HepG2 (cell line): ENCODE data around the gene CFAP100. TPM values are rescaled to one million over a fixed set of nuclear protein-coding genes. Genes with fewer than 3 reads are reported as not detected.

Experiments used
- ASH2L ChIP-seq: fragments of 300-600, 200-600 bp; sonication (generic); IDR thresholded peaks from 2 replicates; pipeline ENCODE4 v1.7.0; 2017; ENCODE audit warnings: low read depth, mild to moderate bottlenecking, moderate library complexity, mixed read lengths, low read length; ENCODE audit not compliant: insufficient read length
- CENPT ChIP-seq: sonication (generic); formaldehyde crosslinking; IDR thresholded peaks from 2 replicates; pipeline ENCODE4 v1.8.0; 2022; ENCODE audit warnings: low read depth, mild to moderate bottlenecking, moderate library complexity, missing genetic modification reagents
- GLI4 ChIP-seq: sonication (generic); formaldehyde crosslinking; IDR thresholded peaks from 2 replicates; pipeline ENCODE4 v1.5.1; 2020; ENCODE audit warnings: missing genetic modification reagents, mild to moderate bottlenecking, moderate library complexity, borderline replicate concordance
- HDAC2 ChIP-seq: sonication (generic); formaldehyde crosslinking; IDR thresholded peaks from 2 replicates; pipeline ENCODE4 v1.4.0; 2020; ENCODE audit warnings: missing genetic modification reagents
- KDM2A ChIP-seq: sonication (generic); formaldehyde crosslinking; IDR thresholded peaks from 2 replicates; pipeline ENCODE4 v1.4.0; 2020; ENCODE audit warnings: low read depth, missing genetic modification reagents, borderline replicate concordance
- KDM5B ChIP-seq: sonication (generic); formaldehyde crosslinking; IDR thresholded peaks from 2 replicates; pipeline ENCODE4 v1.4.0; 2020; ENCODE audit warnings: missing genetic modification reagents, mild to moderate bottlenecking, borderline replicate concordance
- LCORL ChIP-seq, 2 experiments: fragments of 450-650 bp in 1 of 2; sonication (generic) in 1 of 2; formaldehyde crosslinking in 1 of 2; IDR thresholded peaks; 2 replicates each; pipeline versions ENCODE4 v1.5.0 to v1.6.1; 2017 to 2020; ENCODE audit warnings: antibody characterized with exemption in 1 of 2, missing genetic modification reagents in 1 of 2
- MAZ ChIP-seq, 2 experiments: sonication (generic) in 1 of 2; formaldehyde crosslinking in 1 of 2; IDR thresholded peaks; 2 replicates each; pipeline versions ENCODE4 v1.5.0 to v1.6.1; 2012 to 2020; ENCODE audit warnings: low read depth in 2 of 2, mild to moderate bottlenecking in 2 of 2, borderline replicate concordance in 1 of 2, improper control_type of control experiment in 1 of 2, low read length in 1 of 2, missing genetic modification reagents in 1 of 2, moderate library complexity in 1 of 2
- MYC ChIP-seq: sonication (generic); formaldehyde crosslinking; IDR thresholded peaks from 2 replicates; pipeline ENCODE4 v1.9.0; 2021; ENCODE audit warnings: missing genetic modification reagents, borderline replicate concordance
- PITX1 ChIP-seq: sonication (generic); formaldehyde crosslinking; IDR thresholded peaks from 2 replicates; pipeline ENCODE4 v1.5.1; 2020; ENCODE audit warnings: mild to moderate bottlenecking, missing genetic modification reagents
- ZFY ChIP-seq: sonication (generic); formaldehyde crosslinking; IDR thresholded peaks from 2 replicates; pipeline ENCODE4 v1.4.0; 2020; ENCODE audit warnings: missing genetic modification reagents
- ZNF317 ChIP-seq: sonication (generic); formaldehyde crosslinking; IDR thresholded peaks from 2 replicates; pipeline ENCODE4 v1.5.0; 2020; ENCODE audit warnings: mild to moderate bottlenecking, missing genetic modification reagents
- ZNF800 ChIP-seq: sonication (generic); formaldehyde crosslinking; IDR thresholded peaks from 2 replicates; pipeline ENCODE4 v1.4.0; 2020; ENCODE audit warnings: missing genetic modification reagents
- polyA plus RNA-seq, 8 experiments: library from polyadenylated mRNA; depleted of rRNA in 3 of 8; stranded (reverse) in 7 of 8; unstranded in 1 of 8; fragments of >200 nt; fragmentation: Illumina TruSeq in 4 of 8; extraction: Trizol in 4 of 8; gene quantifications; 2 replicates each; pipeline versions ENCODE4 v1.2.1 to v1.2.3, GENCODE V29; 2011 to 2016; ENCODE audit warnings: low read depth in 4 of 8, missing spikeins in 1 of 8, mixed read lengths in 1 of 8; ENCODE audit not compliant: insufficient read depth in 1 of 8
- total RNA-seq, 5 experiments: library from RNA; depleted of rRNA; stranded (reverse); fragments of >200 nt; fragmentation: Illumina TruSeq; extraction: Trizol; gene quantifications; 2 replicates each; pipeline ENCODE4 v1.2.3, GENCODE V29; 2016; ENCODE audit warnings: low read depth in 1 of 5
- TF ChIP-seq, protein P1 (sequence below): sonication (generic); formaldehyde crosslinking; IDR thresholded peaks from 2 replicates; pipeline ENCODE4 v1.4.0; 2020; ENCODE audit warnings: missing genetic modification reagents
- TF ChIP-seq, protein P2 (sequence below): sonication (generic); formaldehyde crosslinking; IDR thresholded peaks from 2 replicates; pipeline ENCODE4 v1.5.0; 2020; ENCODE audit warnings: mild to moderate bottlenecking, missing genetic modification reagents, borderline replicate concordance

The CFAP100 gene
- total and polyA plus RNA-seq, 2 of the 13 experiments (the other 11 are each of a cell fraction or from before 2014, with no cell fraction given), result 0.32 TPM; not detected in 1

DNA sequence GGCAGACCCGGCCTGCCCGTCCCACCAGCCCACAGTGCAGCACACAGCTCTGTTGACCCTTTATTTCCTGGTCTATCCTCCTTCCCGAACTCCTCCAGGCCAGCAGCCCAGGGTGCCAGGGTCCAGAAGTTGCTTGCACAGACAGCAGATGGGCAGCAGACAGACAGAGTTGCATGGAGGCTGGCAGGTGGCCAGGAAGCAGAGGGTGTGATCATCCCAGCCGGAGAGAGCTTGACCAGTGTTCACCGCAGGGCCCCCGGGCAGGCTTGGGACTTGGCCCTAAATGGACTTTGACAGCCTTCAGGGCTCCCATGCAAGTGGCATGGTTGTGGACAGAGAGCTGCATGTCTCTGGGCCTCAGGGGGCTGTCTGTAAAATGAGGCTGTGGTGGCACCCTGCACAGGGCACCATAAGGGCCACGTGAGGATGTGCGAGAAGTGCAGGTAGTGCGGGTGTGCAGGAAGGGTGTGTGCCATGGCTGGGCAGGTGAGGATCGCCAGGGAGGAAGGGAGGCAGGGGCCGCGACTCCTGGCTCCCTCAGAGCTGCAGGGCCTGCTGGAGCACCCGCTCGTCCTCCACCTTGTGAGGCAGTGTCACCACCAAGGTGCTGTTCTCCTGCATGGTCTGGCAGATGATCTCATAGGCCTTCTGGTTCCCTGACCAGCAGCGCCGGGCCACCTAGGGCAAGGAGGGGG is 87.2 kb downstream of the CFAP100 start (continued):
- TF ChIP-seq MYC (CRISPR knock-in tag) (peak; percentile 49; the same call in 1 of the 2 replicates), ZFY (CRISPR knock-in tag) (peak; percentile 45; the same call in 1 of the 2 replicates), HDAC2 (CRISPR knock-in tag) (peak; percentile 19; the same call in 1 of the 2 replicates), CENPT (CRISPR knock-in tag) (0 out of 2 replicates have a peak, but pooled peaks have one; percentile 54), MAZ (IDR thresholded peaks at IDR 0.05; ENCODE audit: borderline replicate concordance, low read depth, low read length) (no peak), MAZ (CRISPR knock-in tag; IDR thresholded peaks at IDR 0.05; ENCODE audit: low read depth) (peak; percentile 43; the same call in 1 of the 2 replicates), PITX1 (0 out of 2 replicates have a peak, but pooled peaks have one; percentile 36), ZNF317 (peak; percentile 60), KDM5B (CRISPR knock-in tag) (peak; percentile 66; the same call in 1 of the 2 replicates), GLI4 (CRISPR knock-in tag) (no peak), KDM2A (CRISPR knock-in tag) (peak; percentile 29; the same call in 1 of the 2 replicates), ZNF800 (CRISPR knock-in tag) (no peak), ASH2L (peak; percentile 9), LCORL (IDR thresholded peaks at IDR 0.05) (no peak), LCORL (CRISPR knock-in tag; IDR thresholded peaks at IDR 0.05) (peak; percentile 28; the same call in 1 of the 2 replicates)
- TF ChIP-seq, protein P1, sequence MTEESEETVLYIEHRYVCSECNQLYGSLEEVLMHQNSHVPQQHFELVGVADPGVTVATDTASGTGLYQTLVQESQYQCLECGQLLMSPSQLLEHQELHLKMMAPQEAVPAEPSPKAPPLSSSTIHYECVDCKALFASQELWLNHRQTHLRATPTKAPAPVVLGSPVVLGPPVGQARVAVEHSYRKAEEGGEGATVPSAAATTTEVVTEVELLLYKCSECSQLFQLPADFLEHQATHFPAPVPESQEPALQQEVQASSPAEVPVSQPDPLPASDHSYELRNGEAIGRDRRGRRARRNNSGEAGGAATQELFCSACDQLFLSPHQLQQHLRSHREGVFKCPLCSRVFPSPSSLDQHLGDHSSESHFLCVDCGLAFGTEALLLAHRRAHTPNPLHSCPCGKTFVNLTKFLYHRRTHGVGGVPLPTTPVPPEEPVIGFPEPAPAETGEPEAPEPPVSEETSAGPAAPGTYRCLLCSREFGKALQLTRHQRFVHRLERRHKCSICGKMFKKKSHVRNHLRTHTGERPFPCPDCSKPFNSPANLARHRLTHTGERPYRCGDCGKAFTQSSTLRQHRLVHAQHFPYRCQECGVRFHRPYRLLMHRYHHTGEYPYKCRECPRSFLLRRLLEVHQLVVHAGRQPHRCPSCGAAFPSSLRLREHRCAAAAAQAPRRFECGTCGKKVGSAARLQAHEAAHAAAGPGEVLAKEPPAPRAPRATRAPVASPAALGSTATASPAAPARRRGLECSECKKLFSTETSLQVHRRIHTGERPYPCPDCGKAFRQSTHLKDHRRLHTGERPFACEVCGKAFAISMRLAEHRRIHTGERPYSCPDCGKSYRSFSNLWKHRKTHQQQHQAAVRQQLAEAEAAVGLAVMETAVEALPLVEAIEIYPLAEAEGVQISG (CRISPR knock-in tag), result peak; percentile 56
- TF ChIP-seq, protein P2, sequence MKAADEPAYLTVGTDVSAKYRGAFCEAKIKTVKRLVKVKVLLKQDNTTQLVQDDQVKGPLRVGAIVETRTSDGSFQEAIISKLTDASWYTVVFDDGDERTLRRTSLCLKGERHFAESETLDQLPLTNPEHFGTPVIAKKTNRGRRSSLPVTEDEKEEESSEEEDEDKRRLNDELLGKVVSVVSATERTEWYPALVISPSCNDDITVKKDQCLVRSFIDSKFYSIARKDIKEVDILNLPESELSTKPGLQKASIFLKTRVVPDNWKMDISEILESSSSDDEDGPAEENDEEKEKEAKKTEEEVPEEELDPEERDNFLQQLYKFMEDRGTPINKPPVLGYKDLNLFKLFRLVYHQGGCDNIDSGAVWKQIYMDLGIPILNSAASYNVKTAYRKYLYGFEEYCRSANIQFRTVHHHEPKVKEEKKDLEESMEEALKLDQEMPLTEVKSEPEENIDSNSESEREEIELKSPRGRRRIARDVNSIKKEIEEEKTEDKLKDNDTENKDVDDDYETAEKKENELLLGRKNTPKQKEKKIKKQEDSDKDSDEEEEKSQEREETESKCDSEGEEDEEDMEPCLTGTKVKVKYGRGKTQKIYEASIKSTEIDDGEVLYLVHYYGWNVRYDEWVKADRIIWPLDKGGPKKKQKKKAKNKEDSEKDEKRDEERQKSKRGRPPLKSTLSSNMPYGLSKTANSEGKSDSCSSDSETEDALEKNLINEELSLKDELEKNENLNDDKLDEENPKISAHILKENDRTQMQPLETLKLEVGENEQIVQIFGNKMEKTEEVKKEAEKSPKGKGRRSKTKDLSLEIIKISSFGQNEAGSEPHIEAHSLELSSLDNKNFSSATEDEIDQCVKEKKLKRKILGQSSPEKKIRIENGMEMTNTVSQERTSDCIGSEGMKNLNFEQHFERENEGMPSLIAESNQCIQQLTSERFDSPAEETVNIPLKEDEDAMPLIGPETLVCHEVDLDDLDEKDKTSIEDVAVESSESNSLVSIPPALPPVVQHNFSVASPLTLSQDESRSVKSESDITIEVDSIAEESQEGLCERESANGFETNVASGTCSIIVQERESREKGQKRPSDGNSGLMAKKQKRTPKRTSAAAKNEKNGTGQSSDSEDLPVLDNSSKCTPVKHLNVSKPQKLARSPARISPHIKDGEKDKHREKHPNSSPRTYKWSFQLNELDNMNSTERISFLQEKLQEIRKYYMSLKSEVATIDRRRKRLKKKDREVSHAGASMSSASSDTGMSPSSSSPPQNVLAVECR (CRISPR knock-in tag), result peak; percentile 50; the same call in 1 of the 2 replicates
